ENCODE data around the gene NET1. TPM values are rescaled to one million over a fixed set of nuclear protein-coding genes. Genes with fewer than 3 reads are reported as not detected.

Gene NET1
- polyA plus RNA-seq, 3 donors, result 1.2 to 1.7 (median 1.4) TPM

DNA sequence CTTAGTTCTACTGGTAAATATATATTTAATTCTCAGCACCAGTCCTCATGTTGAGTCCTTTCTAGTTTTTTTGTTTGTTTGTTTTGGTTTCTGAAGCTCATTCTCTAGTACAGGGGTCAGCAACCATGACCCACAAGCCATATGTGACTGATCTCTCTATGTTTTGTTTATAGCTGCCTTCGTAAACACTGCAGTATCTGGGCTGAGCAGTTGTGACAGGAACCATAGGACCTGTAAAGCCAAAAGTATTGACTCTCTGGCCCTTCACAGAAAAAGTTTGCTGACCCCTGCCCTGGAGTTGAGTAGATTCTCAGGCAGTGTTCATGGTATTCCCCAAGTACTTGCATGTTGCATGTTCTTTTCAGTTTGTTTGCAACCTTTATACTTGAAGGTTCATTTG lies 20.8 kb downstream of the NET1 start:
- H3K36me3 Mint-ChIP-seq, result peaks cover 12 to 24% of the 10 kb centered on the region in 2 donors
- H2AFZ ChIP-seq (ENCODE audit: insufficient read depth, low read depth, low read length, poor library complexity, severe bottlenecking), result no peak overlapping the region
- no peak overlapping the region for H3K4me3 Mint-ChIP-seq
- TF ChIP-seq, protein P1, sequence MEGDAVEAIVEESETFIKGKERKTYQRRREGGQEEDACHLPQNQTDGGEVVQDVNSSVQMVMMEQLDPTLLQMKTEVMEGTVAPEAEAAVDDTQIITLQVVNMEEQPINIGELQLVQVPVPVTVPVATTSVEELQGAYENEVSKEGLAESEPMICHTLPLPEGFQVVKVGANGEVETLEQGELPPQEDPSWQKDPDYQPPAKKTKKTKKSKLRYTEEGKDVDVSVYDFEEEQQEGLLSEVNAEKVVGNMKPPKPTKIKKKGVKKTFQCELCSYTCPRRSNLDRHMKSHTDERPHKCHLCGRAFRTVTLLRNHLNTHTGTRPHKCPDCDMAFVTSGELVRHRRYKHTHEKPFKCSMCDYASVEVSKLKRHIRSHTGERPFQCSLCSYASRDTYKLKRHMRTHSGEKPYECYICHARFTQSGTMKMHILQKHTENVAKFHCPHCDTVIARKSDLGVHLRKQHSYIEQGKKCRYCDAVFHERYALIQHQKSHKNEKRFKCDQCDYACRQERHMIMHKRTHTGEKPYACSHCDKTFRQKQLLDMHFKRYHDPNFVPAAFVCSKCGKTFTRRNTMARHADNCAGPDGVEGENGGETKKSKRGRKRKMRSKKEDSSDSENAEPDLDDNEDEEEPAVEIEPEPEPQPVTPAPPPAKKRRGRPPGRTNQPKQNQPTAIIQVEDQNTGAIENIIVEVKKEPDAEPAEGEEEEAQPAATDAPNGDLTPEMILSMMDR (IDR thresholded peaks at IDR 0.05), result no peak
- H4K20me1 ChIP-seq (ENCODE audit: insufficient read depth, low read length), result no peaks in the 10 kb centered on the region
- H3K4me3 ChIP-seq (replicated peaks in 1 of 3; ENCODE audit: low read depth in 2 of 3, low read length in 3 of 3), result no peak overlapping the region
- H3K4me2 ChIP-seq (replicated peaks; ENCODE audit: extremely low read depth, low read length, poor library complexity, severe bottlenecking), result no peak overlapping the region
- WGBS (ENCODE audit: insufficient coverage), result 100% methylated on average over 1 of the region's 1 CpG
- H3K36me3 ChIP-seq (replicated peaks in 1 of 2; ENCODE audit: control insufficient read depth in 1 of 2, insufficient read depth in 2 of 2, low read length in 2 of 2), result peaks cover 0 to 6% of the 10 kb centered on the region in 2 donors
- peaks cover 3% of the 10 kb centered on the region for H3K4me1 Mint-ChIP-seq
- no peak overlapping the region for H3K27ac ChIP-seq (ENCODE audit: low read depth in 1 of 2, low read length in 2 of 2)
- H3K9ac ChIP-seq (ENCODE audit: insufficient read depth, low read length, poor library complexity, severe bottlenecking), result no peak overlapping the region
- no peaks in the 10 kb centered on the region for H3K27me3 ChIP-seq (ENCODE audit: control insufficient read depth in 2 of 2, insufficient read depth in 2 of 2, low read length in 2 of 2)
- H3K79me2 ChIP-seq (ENCODE audit: insufficient read depth, low read length), result no peaks in the 10 kb centered on the region
- no peak overlapping the region for H3K27ac Mint-ChIP-seq
- no peaks in the 10 kb centered on the region for H3K4me1 ChIP-seq (ENCODE audit: control insufficient read depth in 1 of 2, insufficient read depth in 2 of 2, low read length in 2 of 2)
- no peaks in the 10 kb centered on the region for H3K9me3 ChIP-seq (replicated peaks in 1 of 2; ENCODE audit: control insufficient read depth in 1 of 2, insufficient read depth in 1 of 2, low read length in 2 of 2)
- intact Hi-C loops (cut with micrococcal nuclease), result loop anchor here (5.0 to 10.0 kb wide), 3 partner anchors 581 to 618 kb away; no protein-coding TSS in a partner anchor
- peaks cover 0 to 5% (median 3%) of the 10 kb centered on the region in 7 donors for H3K9me3 Mint-ChIP-seq
- H3K27me3 Mint-ChIP-seq (ENCODE audit: low read depth in 3 of 3), result no peaks in the 10 kb centered on the region
- DNase-seq, result no peak

DNA sequence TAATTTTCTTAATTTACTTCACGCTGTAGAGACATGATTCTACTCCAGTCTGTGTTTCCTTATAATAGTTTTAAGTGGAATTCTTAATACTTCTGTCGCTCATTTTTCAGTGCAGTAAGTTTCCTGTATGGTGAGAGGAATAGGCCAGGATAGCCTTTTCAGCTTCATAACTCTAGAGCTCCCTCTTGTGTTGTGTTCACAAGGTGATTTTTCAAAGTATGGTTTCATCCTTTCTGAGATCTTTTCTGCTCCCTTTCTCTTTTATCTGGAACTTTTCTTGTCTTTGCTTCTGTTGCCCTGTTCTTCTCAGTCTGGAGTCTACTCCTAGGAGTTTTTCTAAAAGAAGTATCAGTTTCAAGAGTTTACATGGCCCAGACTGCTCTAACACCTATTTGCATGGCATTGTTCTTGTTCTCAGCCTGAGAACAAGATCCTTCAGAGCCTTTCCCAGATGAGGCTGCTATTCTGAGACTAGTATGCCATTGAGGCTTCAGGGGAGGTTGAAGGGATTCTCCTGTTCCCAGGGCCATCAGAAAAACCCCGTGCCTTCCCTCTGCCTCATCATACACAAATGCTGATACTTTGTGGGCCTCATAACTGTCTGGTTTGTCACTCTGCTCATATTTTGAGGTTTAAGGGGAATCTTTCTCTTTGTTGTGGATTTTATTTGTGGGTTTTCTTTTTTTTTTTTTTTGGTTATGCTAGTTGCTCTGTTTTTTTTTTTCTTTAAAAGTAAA lies 21.8 kb downstream of the NET1 start:
- TF ChIP-seq, protein P1 (IDR thresholded peaks at IDR 0.05), result peak; percentile 76
- intact Hi-C loops (cut with micrococcal nuclease), result loop anchor here (5.0 to 10.0 kb wide), 3 partner anchors 582 to 619 kb away; no protein-coding TSS in a partner anchor
- Histone ChIP-seq H3K9me3 (replicated peaks in 1 of 2; ENCODE audit: control insufficient read depth in 1 of 2, insufficient read depth in 1 of 2, low read length in 2 of 2) (no peaks in the 10 kb centered on the region), H4K20me1 (ENCODE audit: insufficient read depth, low read length) (no peaks in the 10 kb centered on the region), H3K36me3 (replicated peaks in 1 of 2; ENCODE audit: control insufficient read depth in 1 of 2, insufficient read depth in 2 of 2, low read length in 2 of 2) (peaks cover 0 to 6% of the 10 kb centered on the region in 2 donors), H3K4me1 (ENCODE audit: control insufficient read depth in 1 of 2, insufficient read depth in 2 of 2, low read length in 2 of 2) (no peaks in the 10 kb centered on the region), H3K27ac (ENCODE audit: low read depth in 1 of 2, low read length in 2 of 2) (no peak overlapping the region), H3K27me3 (ENCODE audit: control insufficient read depth in 2 of 2, insufficient read depth in 2 of 2, low read length in 2 of 2) (no peaks in the 10 kb centered on the region), H2AFZ (ENCODE audit: insufficient read depth, low read depth, low read length, poor library complexity, severe bottlenecking) (no peak overlapping the region), H3K4me2 (replicated peaks; ENCODE audit: extremely low read depth, low read length, poor library complexity, severe bottlenecking) (no peak overlapping the region), H3K9ac (ENCODE audit: insufficient read depth, low read length, poor library complexity, severe bottlenecking) (no peak overlapping the region), H3K4me3 (replicated peaks in 1 of 3; ENCODE audit: low read depth in 2 of 3, low read length in 3 of 3) (no peak overlapping the region), H3K79me2 (ENCODE audit: insufficient read depth, low read length) (no peaks in the 10 kb centered on the region)
- Mint-ChIP-seq H3K9me3 (peaks cover 0 to 5% (median 3%) of the 10 kb centered on the region in 7 donors), H3K27ac (peak overlapping the region in 1 of 7 donors; percentile 37), H3K27me3 (ENCODE audit: low read depth in 3 of 3) (no peaks in the 10 kb centered on the region), H3K4me1 (peaks cover 3% of the 10 kb centered on the region), H3K4me3 (no peak overlapping the region), H3K36me3 (peaks cover 12 to 19% of the 10 kb centered on the region in 2 donors)
- peak in 2 of 3 donors; percentile 33 to 48 for DNase-seq
- WGBS (ENCODE audit: insufficient coverage), result no CpG with 5 or more reads among the region's 3 CpGs

Measured in CD14-positive monocyte (primary cell).